ENCODE results near the gene DNM3.

DNA sequence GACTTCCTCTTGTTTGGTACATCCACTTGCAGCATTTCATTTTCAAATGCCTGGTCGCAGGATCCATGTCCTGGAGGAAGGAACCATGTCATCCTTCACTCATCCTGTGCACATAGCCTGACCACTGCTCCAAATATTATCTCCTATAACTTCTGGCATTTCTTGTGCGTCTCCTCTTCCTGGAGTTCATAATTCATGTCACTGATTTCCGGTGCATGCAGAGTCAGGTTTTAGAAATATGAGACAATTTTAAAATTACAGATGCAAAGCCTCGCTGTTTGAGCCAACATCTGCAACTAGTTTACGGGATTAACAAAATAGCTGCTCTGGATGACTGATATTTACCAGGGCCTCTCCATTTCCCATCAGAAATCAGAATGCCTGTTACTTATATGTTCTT, 268.1 kb downstream of the DNM3 start:
- TF ChIP-seq CTCF (IDR thresholded peaks at IDR 0.05; ENCODE audit: insufficient read depth, low read depth, low read length): no peak
- no peak for TF ChIP-seq EZH2 (IDR thresholded peaks at IDR 0.05; ENCODE audit: insufficient read depth, low read length)
